GM12874 (cell line): Measurements from ENCODE around the gene CDH23.

Experiments
- CTCF ChIP-seq: IDR thresholded peaks from 2 replicates; pipeline ENCODE4 v1.5.1; 2011; ENCODE audit warnings: low read depth, mild to moderate bottlenecking, control low read depth, low read length, moderate library complexity; ENCODE audit not compliant: insufficient read depth

CDH23 gene

GRCh38 chr10:71496927-71497762 lies 100.4 kb downstream of the CDH23 start:
- no peak for TF ChIP-seq CTCF

GRCh38 chr10:71497763-71498326 lies 101.1 kb downstream of the CDH23 start:
- no peak for TF ChIP-seq CTCF

GRCh38 chr10:71501402-71501801 lies 104.7 kb downstream of the CDH23 start:
- no peak for TF ChIP-seq CTCF

- no peak for TF ChIP-seq CTCF
Observed at GRCh38 chr10:71502190-71502589, 105.5 kb downstream of the CDH23 start.

- TF ChIP-seq CTCF = no peak
Observed at GRCh38 chr10:71502851-71503250, 106.1 kb downstream of the CDH23 start.

GRCh38 chr10:71504168-71504567 lies 107.4 kb downstream of the CDH23 start:
- no peak for TF ChIP-seq CTCF

- no peak for TF ChIP-seq CTCF
Observed at GRCh38 chr10:71504570-71504969, 107.8 kb downstream of the CDH23 start.
